DMS153 treated with DMSO at 0.1 percent for 48 hours (cell line): ENCODE data around the gene SMAD7.

ENCODE experiments used
- DNase-seq: peaks from one replicate; lab custom pipeline; 2025; ENCODE audit not compliant: unreplicated experiment; lab: John Stamatoyannopoulos, UW

Gene SMAD7

GRCh38 chr18:48947560-48947959 is 3.2 kb downstream of the SMAD7 start:
- no peak for DNase-seq

GRCh38 chr18:48947092-48947491 is 3.7 kb downstream of the SMAD7 start:
- no peak for DNase-seq

GRCh38 chr18:48946329-48946835 is 4.4 kb downstream of the SMAD7 start:
- DNase-seq: peak; percentile 66

- no peak for DNase-seq
Measured at GRCh38 chr18:48945953-48946217, 4.9 kb downstream of the SMAD7 start.

GRCh38 chr18:48944634-48945033 is 6.1 kb downstream of the SMAD7 start:
- DNase-seq: no peak

- no peak for DNase-seq
Measured at GRCh38 chr18:48943736-48944527, 6.8 kb downstream of the SMAD7 start.

GRCh38 chr18:48943333-48943732 is 7.4 kb downstream of the SMAD7 start:
- DNase-seq: no peak

- no peak for DNase-seq
Measured at GRCh38 chr18:48942554-48943261, 8.1 kb downstream of the SMAD7 start.

- DNase-seq: no peak
Measured at GRCh38 chr18:48942086-48942485, 8.7 kb downstream of the SMAD7 start.

- DNase-seq: no peak
Measured at GRCh38 chr18:48941672-48942071, 9.1 kb downstream of the SMAD7 start.

- DNase-seq: no peak
Measured at GRCh38 chr18:48940854-48941611, 9.7 kb downstream of the SMAD7 start.

- no peak for DNase-seq
Measured at GRCh38 chr18:48939205-48940097, 11.3 kb downstream of the SMAD7 start.

- no peak for DNase-seq
Measured at GRCh38 chr18:48938827-48939204, 11.9 kb downstream of the SMAD7 start.

GRCh38 chr18:48937869-48938750 is 12.7 kb downstream of the SMAD7 start:
- DNase-seq: no peak

- DNase-seq: no peak
Measured at GRCh38 chr18:48935433-48935774, 15.4 kb downstream of the SMAD7 start.

- DNase-seq: peak; percentile 35
Measured at GRCh38 chr18:48934723-48935432, 15.9 kb downstream of the SMAD7 start.

GRCh38 chr18:48934415-48934722 is 16.4 kb downstream of the SMAD7 start:
- no peak for DNase-seq

GRCh38 chr18:48933578-48934414 is 17.0 kb downstream of the SMAD7 start:
- DNase-seq: peak; percentile 82
